Measurements from ENCODE around the gene SCRN3. TPM values are rescaled to one million over a fixed set of nuclear protein-coding genes. Genes with fewer than 3 reads are reported as not detected.

The SCRN3 gene
- polyA plus RNA-seq, 1 of the 3 experiments (the other 2 are of a cell fraction), result 14.7 TPM

DNA sequence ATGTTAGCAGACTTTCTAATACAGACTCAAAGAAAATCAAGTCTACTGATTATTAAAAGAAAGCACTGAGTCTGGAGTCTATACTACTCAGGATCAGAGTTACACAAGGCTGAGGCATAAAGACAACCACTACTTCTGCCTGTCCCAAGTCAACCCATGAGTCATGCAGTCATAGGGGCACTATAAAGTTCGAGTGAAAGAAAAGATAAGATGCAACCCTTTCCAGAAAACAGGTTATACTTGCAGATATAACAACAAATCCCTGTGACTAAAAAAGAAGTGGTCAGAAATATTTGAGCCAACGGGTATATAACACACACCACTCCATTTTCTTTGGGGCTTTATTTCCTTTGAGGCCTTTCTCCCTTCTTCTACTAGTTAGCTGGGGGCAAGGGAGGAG lies 18.6 kb upstream of the SCRN3 start:
- TF ChIP-seq RAD21 (IDR thresholded peaks at IDR 0.05; ENCODE audit: low read length) (no peak), RCOR1 (IDR thresholded peaks at IDR 0.05; ENCODE audit: low read length) (no peak)
- TF ChIP-seq, protein P1, sequence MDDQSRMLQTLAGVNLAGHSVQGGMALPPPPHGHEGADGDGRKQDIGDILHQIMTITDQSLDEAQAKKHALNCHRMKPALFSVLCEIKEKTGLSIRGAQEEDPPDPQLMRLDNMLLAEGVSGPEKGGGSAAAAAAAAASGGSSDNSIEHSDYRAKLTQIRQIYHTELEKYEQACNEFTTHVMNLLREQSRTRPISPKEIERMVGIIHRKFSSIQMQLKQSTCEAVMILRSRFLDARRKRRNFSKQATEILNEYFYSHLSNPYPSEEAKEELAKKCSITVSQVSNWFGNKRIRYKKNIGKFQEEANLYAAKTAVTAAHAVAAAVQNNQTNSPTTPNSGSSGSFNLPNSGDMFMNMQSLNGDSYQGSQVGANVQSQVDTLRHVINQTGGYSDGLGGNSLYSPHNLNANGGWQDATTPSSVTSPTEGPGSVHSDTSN (IDR thresholded peaks at IDR 0.05), result no peak
- Histone ChIP-seq H3K36me3 (replicated peaks in 1 of 2; ENCODE audit: control insufficient read depth in 1 of 2, insufficient read depth in 2 of 2, low read length in 1 of 2) (peaks cover 63 to 90% of the 10 kb centered on the region in 2 experiments), H3K4me2 (no peak overlapping the region), H3K9me3 (no peaks in the 10 kb centered on the region), H3F3A (replicated peaks; ENCODE audit: insufficient read depth) (no peaks in the 10 kb centered on the region), H3K4me1 (ENCODE audit: control insufficient read depth in 1 of 2, insufficient read depth in 2 of 2, low read depth in 1 of 2, low read length in 1 of 2) (no peaks in the 10 kb centered on the region), H3K27me3 (ENCODE audit: insufficient read depth) (no peaks in the 10 kb centered on the region), H3K4me3 (ENCODE audit: low read depth in 2 of 2, low read length in 1 of 2) (no peak overlapping the region), H2AFZ (ENCODE audit: low read depth) (no peak overlapping the region), H3K27ac (ENCODE audit: low read depth in 2 of 2, low read length in 1 of 2) (no peak overlapping the region), H4K20me1 (ENCODE audit: insufficient read depth) (no peaks in the 10 kb centered on the region), H3K9me2 (no peaks in the 10 kb centered on the region), H3K9ac (no peak overlapping the region), H3K79me2 (ENCODE audit: insufficient read depth) (peaks cover 5% of the 10 kb centered on the region; the same call in 1 of the 2 replicates)
- WGBS (ENCODE audit: low lambda C conversion rate), result 88% methylated on average over 2 of the region's 2 CpGs
- ChIA-PET CTCF (no interaction called here), POLR2A (interaction anchor here (0.7 kb wide), 1 partner anchor 179 kb away, joined by 4 read pairs; no protein-coding TSS in a partner anchor)
- DNase-seq, result no peak

DNA sequence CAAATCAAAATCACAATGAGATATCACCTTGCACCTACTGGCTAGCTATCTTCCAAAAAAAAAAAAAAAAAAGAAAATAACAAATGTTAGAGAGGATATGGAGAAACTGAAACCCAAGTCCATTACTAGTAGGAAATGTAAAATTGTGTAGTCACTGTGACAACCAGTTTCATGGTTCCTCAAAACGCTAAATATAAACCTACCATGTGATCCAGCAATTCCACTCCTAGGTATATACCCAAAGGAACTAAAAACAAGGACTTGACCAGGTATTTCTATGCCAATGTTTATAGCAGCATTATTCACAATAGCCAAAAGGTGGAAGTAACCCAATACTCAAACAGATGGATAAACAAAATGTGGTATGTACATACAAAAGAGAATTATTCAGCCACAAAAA lies 11.7 kb upstream of the SCRN3 start:
- WGBS (ENCODE audit: low lambda C conversion rate), result 96% methylated on average over 1 of the region's 1 CpG
- CTCF ChIA-PET, result interaction anchor here (0.7 kb wide), 1 partner anchor 79 kb away, joined by 4 read pairs; no protein-coding TSS in a partner anchor
- TF ChIP-seq, protein P2, sequence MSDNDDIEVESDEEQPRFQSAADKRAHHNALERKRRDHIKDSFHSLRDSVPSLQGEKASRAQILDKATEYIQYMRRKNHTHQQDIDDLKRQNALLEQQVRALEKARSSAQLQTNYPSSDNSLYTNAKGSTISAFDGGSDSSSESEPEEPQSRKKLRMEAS (IDR thresholded peaks at IDR 0.05; ENCODE audit: low read depth), result no peak
- TF ChIP-seq GATA2 (CRISPR knock-in tag; IDR thresholded peaks at IDR 0.05), result no peak
- TF ChIP-seq TEAD4 (IDR thresholded peaks at IDR 0.05; ENCODE audit: borderline replicate concordance, insufficient read depth), result no peak
- TF ChIP-seq FOXJ3 (CRISPR knock-in tag; IDR thresholded peaks at IDR 0.05), result no peak
- no peak for TF ChIP-seq FOSL2 (IDR thresholded peaks at IDR 0.05; ENCODE audit: borderline replicate concordance, low read depth)
- TF ChIP-seq MEF2A (IDR thresholded peaks at IDR 0.05; ENCODE audit: borderline replicate concordance, low read depth), result no peak
- no peak for TF ChIP-seq YY1 (IDR thresholded peaks at IDR 0.05; ENCODE audit: low read depth)
- no peak for TF ChIP-seq POLR2AphosphoS5 (IDR thresholded peaks at IDR 0.05; ENCODE audit: low read depth, low read length)
- no peak for TF ChIP-seq MXI1 (IDR thresholded peaks at IDR 0.05; ENCODE audit: low read depth, low read length)
- TF ChIP-seq TCF12 (IDR thresholded peaks at IDR 0.05), result no peak
- no peak for TF ChIP-seq ELF1 (IDR thresholded peaks at IDR 0.05)
- no peak for TF ChIP-seq RCOR1 (IDR thresholded peaks at IDR 0.05; ENCODE audit: low read length)
- TF ChIP-seq, protein P3, sequence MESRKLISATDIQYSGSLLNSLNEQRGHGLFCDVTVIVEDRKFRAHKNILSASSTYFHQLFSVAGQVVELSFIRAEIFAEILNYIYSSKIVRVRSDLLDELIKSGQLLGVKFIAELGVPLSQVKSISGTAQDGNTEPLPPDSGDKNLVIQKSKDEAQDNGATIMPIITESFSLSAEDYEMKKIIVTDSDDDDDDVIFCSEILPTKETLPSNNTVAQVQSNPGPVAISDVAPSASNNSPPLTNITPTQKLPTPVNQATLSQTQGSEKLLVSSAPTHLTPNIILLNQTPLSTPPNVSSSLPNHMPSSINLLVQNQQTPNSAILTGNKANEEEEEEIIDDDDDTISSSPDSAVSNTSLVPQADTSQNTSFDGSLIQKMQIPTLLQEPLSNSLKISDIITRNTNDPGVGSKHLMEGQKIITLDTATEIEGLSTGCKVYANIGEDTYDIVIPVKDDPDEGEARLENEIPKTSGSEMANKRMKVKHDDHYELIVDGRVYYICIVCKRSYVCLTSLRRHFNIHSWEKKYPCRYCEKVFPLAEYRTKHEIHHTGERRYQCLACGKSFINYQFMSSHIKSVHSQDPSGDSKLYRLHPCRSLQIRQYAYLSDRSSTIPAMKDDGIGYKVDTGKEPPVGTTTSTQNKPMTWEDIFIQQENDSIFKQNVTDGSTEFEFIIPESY (IDR thresholded peaks at IDR 0.05; ENCODE audit: borderline replicate concordance, low read depth), result no peak
- no peak for TF ChIP-seq TAF1 (IDR thresholded peaks at IDR 0.05; ENCODE audit: borderline replicate concordance, low read depth, low read length)
- TF ChIP-seq, protein P4, sequence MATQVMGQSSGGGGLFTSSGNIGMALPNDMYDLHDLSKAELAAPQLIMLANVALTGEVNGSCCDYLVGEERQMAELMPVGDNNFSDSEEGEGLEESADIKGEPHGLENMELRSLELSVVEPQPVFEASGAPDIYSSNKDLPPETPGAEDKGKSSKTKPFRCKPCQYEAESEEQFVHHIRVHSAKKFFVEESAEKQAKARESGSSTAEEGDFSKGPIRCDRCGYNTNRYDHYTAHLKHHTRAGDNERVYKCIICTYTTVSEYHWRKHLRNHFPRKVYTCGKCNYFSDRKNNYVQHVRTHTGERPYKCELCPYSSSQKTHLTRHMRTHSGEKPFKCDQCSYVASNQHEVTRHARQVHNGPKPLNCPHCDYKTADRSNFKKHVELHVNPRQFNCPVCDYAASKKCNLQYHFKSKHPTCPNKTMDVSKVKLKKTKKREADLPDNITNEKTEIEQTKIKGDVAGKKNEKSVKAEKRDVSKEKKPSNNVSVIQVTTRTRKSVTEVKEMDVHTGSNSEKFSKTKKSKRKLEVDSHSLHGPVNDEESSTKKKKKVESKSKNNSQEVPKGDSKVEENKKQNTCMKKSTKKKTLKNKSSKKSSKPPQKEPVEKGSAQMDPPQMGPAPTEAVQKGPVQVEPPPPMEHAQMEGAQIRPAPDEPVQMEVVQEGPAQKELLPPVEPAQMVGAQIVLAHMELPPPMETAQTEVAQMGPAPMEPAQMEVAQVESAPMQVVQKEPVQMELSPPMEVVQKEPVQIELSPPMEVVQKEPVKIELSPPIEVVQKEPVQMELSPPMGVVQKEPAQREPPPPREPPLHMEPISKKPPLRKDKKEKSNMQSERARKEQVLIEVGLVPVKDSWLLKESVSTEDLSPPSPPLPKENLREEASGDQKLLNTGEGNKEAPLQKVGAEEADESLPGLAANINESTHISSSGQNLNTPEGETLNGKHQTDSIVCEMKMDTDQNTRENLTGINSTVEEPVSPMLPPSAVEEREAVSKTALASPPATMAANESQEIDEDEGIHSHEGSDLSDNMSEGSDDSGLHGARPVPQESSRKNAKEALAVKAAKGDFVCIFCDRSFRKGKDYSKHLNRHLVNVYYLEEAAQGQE (IDR thresholded peaks at IDR 0.05; ENCODE audit: low read depth, low read length), result no peak
- TF ChIP-seq, protein P5, sequence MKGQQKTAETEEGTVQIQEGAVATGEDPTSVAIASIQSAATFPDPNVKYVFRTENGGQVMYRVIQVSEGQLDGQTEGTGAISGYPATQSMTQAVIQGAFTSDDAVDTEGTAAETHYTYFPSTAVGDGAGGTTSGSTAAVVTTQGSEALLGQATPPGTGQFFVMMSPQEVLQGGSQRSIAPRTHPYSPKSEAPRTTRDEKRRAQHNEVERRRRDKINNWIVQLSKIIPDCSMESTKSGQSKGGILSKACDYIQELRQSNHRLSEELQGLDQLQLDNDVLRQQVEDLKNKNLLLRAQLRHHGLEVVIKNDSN (IDR thresholded peaks at IDR 0.05; ENCODE audit: borderline replicate concordance, low read depth), result no peak
- TF ChIP-seq, protein P6, sequence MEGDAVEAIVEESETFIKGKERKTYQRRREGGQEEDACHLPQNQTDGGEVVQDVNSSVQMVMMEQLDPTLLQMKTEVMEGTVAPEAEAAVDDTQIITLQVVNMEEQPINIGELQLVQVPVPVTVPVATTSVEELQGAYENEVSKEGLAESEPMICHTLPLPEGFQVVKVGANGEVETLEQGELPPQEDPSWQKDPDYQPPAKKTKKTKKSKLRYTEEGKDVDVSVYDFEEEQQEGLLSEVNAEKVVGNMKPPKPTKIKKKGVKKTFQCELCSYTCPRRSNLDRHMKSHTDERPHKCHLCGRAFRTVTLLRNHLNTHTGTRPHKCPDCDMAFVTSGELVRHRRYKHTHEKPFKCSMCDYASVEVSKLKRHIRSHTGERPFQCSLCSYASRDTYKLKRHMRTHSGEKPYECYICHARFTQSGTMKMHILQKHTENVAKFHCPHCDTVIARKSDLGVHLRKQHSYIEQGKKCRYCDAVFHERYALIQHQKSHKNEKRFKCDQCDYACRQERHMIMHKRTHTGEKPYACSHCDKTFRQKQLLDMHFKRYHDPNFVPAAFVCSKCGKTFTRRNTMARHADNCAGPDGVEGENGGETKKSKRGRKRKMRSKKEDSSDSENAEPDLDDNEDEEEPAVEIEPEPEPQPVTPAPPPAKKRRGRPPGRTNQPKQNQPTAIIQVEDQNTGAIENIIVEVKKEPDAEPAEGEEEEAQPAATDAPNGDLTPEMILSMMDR (IDR thresholded peaks at IDR 0.05), result no peak

More for the DNA sequence above, 11.7 kb upstream of the SCRN3 start:
- Histone ChIP-seq H3K9me3 (no peaks in the 10 kb centered on the region), H3K27ac (ENCODE audit: low read depth in 2 of 2, low read length in 1 of 2) (no peak overlapping the region), H3K79me2 (ENCODE audit: insufficient read depth) (peaks cover 24% of the 10 kb centered on the region; the same call in 1 of the 2 replicates), H3K9ac (no peak overlapping the region), H2AFZ (ENCODE audit: low read depth) (no peak overlapping the region), H4K20me1 (ENCODE audit: insufficient read depth) (no peaks in the 10 kb centered on the region), H3K4me3 (ENCODE audit: low read depth in 2 of 2, low read length in 1 of 2) (no peak overlapping the region), H3F3A (replicated peaks; ENCODE audit: insufficient read depth) (no peaks in the 10 kb centered on the region), H3K4me2 (no peak overlapping the region), H3K9me2 (no peaks in the 10 kb centered on the region), H3K4me1 (ENCODE audit: control insufficient read depth in 1 of 2, insufficient read depth in 2 of 2, low read depth in 1 of 2, low read length in 1 of 2) (no peaks in the 10 kb centered on the region), H3K36me3 (replicated peaks in 1 of 2; ENCODE audit: control insufficient read depth in 1 of 2, insufficient read depth in 2 of 2, low read length in 1 of 2) (peaks cover 60 to 79% of the 10 kb centered on the region in 2 experiments), H3K27me3 (ENCODE audit: insufficient read depth) (no peaks in the 10 kb centered on the region)
- DNase-seq, result no peak
- POLR2A ChIA-PET, result no interaction called here

Data from SK-N-SH (cell line).